CD4-positive, alpha-beta T cell treated with Interferon gamma for 1 hour (primary cell): ENCODE measurements around the gene ZFYVE27.

Source experiments
- DNase-seq: peaks from one replicate; pipeline ENCODE4 v3.0.0-alpha.2; 2020

The ZFYVE27 gene

DNA sequence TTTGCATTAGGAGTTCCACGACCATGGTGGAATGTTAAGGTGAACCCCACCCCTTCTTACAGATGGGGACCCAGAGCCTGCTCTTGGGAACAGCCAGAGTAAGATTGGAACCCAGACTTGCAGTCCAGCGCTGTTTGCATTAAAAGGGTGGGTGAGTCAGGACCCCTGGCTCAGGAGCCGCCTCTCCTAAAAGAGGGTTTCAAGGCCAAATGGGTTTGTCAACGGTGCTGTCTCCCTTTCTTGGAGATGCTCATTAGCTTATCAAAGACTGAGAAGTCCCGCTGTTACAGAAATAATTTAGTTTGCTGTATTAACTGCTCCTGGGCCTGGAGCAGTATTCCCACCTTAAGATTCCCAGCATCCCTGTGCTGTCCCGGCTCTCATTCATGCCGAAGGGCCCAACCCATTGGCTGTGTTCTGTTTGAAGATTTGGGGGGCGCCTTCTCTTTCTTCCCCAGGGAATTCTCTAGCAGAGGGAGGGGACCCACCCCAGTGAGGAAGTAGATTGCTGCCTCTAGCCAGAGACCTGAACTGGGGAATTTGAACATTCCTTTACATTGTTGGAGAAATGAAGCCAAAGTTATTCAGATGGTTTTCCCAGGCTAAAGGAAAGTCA lies 21.6 kb upstream of the ZFYVE27 start:
- DNase-seq, result no peak

- no peak for DNase-seq
Observed at GRCh38 chr10:97717627-97718026, 19.3 kb upstream of the ZFYVE27 start.

DNA sequence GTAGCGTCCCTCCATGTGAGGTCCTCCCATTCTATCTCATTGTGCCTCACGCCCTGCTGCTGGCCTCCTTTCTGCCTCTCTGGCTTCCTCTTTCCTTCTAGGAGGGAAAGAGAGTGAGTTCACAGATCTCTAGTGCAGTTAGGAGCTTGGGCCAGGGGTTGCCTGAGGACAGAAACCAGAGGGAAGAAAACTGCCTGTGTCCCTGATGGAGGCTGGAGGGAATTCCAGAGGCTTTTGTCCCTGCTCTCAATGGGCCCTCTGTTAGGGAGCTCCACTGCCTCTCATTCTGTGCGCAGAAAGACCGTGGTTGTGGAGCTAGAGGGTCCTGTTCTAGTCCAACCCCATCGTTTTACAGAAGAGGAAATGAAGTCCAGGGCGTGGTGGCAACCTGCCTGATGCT lies 18.8 kb upstream of the ZFYVE27 start:
- DNase-seq, result no peak

GRCh38 chr10:97718659-97719142 lies 18.2 kb upstream of the ZFYVE27 start:
- DNase-seq, result no peak

- DNase-seq, result no peak
Observed at GRCh38 chr10:97719602-97720001, 17.3 kb upstream of the ZFYVE27 start.

GRCh38 chr10:97721871-97722780 lies 14.8 kb upstream of the ZFYVE27 start:
- no peak for DNase-seq

DNA sequence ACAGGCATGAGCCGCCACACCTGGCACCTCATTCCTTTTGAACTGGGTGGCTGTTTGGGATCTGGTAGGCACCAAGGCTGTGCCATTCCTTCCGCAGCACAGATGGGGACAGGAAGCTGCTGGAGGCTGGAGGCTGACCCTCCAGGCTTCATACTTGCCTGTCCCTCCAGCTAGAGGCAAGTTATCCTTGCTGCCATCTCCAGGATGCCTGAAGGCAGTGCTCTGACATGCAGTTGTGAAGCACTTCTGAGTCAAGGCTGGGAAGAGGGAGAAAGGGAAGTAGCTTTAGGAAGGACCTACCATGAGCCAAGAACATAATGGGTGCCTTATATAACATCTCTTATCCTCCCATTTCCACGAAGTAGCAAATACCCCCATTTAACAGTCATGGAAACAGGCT lies 13.9 kb upstream of the ZFYVE27 start:
- no peak for DNase-seq

DNA sequence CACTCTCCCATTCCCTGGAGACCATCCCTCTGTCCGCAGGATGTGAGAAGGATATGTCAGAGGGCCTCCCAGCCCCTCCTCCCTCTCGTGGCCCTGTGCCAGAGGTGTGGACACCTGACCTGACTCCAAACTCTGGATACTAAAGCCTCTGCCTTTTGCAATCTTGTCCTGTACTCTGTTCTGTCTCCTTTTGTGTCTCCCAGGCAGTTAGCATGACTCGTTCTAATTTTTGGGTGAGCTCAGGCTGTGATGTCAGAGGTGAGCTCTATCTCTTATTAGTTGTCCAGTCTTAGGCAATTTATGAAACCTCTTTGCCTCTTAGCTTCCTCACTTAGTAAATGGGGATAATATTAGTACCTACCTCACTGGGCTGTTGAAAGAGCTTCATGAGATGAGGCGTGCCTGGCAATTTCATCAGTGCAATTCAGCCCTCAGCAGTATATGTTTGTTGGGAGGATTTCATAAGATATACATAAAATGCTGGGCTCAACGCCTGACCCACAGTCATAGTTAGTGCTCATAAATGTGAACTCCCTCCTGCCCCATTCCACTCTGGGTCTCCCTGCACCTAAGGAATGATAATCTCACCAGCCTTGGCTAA lies 12.5 kb upstream of the ZFYVE27 start:
- peak; percentile 6 for DNase-seq

GRCh38 chr10:97726636-97727178 lies 10.2 kb upstream of the ZFYVE27 start:
- DNase-seq, result no peak

GRCh38 chr10:97729014-97729413 lies 7.9 kb upstream of the ZFYVE27 start:
- DNase-seq, result no peak

- peak; percentile 36 for DNase-seq
Observed at GRCh38 chr10:97731346-97732051, 5.4 kb upstream of the ZFYVE27 start.

DNA sequence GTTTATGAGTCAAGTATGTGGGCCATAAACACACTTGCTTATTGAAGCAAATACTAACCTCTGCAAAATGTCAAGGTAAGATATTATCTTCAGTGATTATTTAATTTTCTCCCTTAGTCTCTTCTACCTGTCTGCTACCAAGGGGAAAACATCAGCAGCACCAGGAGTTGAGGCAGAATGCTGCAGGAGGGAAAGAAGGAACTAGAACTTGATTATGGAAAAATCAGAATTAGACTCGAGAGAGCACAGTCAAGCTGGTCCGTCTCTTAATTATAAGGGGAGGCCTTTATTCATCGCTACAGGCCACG lies 4.9 kb upstream of the ZFYVE27 start:
- no peak for DNase-seq

DNA sequence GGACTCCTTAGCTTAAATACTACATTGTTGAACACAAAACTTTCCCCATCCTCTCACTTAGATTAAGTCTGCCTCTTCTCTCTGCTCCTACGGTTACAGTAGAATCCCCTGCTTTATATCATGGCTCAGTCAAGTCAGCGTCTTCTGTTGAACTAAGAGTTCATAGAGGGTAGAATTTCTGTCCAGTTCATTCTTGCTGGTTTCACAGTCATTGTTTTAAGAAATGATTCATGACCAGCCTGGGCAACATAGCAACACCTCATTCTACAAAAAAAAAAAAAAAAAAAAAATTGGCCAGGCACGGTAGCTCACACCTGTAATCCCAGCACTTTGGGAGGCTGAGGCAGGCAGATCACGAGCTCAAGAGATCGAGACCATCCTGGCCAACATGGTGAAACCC lies 3.7 kb upstream of the ZFYVE27 start:
- DNase-seq, result no peak

GRCh38 chr10:97734021-97734420 lies 2.9 kb upstream of the ZFYVE27 start:
- no peak for DNase-seq

DNA sequence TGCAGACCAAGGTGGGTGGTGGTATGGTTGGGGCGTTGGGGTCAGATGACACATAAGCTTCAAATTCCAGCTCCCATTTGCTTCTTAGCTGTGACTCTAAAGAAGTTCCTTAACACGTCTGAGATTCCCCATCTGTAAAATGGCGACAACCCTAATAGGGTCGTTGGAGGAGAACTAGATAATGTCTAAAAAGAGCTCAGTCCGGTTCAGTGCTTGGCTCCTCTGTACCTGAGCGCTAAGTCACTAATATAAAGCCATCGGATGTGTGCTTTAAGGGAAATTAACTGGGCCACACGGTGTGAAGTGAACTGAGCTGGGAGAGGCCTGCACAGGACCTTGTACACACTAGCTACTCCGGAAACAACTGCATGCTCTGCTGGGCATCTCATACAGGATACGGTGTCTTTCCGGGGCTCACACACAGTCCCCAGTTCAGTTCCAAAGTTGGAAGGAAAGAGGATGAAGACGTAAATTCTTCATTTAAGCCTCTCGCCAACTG lies 476 bp upstream of the ZFYVE27 start:
- no peak for DNase-seq

- no peak for DNase-seq
Observed at GRCh38 chr10:97737770-97738265, 890 bp downstream of the ZFYVE27 start.

DNA sequence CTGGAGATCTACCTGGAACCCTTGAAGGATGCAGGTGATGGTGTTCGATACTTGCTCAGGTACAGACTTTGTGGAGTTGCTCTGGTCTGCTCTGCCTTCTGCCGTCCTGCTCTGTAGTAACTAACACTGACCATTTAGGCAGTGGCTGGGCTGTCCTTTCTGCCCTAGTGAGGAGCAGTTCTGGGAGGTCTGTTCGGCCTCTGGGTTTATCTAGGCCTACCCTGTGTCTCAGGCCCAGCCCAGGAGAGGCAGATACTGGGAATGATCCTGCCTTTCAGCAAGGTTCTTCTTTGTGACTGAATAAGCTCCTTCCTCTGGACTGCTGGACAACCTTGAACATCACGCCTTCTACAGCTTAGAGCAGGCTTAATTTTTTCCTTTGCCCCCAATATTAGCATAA lies 1.7 kb downstream of the ZFYVE27 start:
- DNase-seq, result no peak

DNA sequence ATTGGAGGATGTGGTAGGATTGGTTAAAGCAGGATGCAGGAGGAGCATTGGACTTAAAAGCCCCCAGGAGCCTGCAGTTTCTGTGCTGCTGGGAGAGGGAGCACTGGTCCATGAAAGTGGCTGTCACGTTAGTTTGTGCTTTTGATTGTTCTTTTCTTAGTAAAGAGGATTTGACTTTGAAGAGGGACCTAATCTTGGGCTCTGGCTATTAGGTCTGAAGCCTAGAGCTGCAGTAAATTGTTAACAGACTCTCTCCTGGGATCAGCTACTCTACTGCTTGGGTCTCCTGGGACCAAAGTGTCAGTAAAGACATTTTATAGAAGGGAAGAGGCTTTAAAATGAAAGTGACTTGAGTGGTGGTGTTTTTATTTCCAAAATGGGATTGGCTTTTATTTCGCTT lies 3.7 kb downstream of the ZFYVE27 start:
- no peak for DNase-seq

DNA sequence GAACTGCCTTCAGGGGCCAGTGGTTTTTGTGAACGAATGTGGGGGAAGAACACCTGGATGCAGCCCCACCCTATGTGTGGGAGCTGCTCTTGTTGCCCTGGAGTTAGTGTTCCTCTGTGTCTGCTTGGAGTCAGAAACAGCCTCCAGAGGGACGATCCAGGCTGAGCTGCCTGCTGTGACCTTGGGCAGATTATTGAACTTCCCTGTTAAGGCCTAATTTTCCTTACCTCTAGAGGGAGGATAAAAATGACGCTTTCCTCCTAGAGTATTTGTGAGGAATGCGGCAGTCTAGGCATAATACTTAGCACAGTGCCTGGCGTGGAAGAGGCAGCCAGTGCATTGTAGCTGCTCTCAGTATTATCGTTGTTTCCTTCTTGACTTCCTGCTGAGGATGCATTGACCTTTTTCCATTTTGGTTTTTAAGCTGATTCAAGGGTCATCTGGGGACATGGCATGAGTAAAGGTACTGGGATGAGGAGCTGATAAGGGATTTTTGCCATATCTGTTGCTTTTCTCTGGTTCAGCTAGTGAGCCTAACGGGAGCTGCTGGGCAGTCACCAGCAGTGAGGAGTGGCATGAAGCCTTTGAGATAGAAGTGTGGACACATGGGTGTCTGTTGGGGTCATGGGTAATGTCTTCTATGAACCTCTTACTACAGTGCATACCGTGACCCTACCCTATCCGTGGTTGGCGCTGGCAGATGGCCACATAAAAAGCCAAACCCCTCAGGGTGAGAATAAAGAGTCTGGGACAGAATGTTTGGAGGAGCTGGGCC lies 6.4 kb downstream of the ZFYVE27 start:
- DNase-seq, result no peak

GRCh38 chr10:97744405-97745035 lies 7.6 kb downstream of the ZFYVE27 start:
- no peak for DNase-seq

DNA sequence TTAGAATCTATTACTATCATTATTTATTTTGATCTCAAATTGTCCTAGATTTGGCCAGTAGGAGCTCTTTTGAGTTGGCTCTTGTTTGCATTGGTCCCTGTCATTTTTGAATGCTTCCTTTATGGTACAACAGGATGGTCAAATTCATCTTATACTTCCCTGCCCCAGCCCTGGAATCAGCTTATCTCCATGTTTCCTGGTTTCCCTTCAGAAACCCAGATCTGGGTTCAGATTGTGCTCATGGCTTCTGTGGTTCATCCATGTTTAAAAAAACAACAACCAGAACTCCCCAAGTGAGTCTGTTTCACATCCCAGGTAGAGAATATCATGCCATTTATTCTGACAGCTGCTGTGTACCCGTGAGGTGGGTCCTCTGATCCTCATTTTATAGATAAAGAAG lies 10.6 kb downstream of the ZFYVE27 start:
- no peak for DNase-seq
